PC-9 (cell line): ENCODE data around the gene B4GALNT3. TPM values are rescaled to one million over a fixed set of nuclear protein-coding genes. Genes with fewer than 3 reads are reported as not detected.

Source experiments
- BruUV-seq: library from RNA; stranded (reverse); fragments of 400-500 nt; replicated peaks from 2 replicates; lab custom pipeline; 2021; lab: Mats Ljungman, UMichigan
- CTCF ChIA-PET: fragments of 300-600 bp; sonication (Branson Sonifier 250); formaldehyde crosslinking; loops from one replicate; lab custom pipeline; 2022; ENCODE audit warnings: antibody characterized with exemption; lab: Charles Lee
- POLR2A ChIA-PET: fragments of 300-600 bp; sonication (Branson Sonifier 250); formaldehyde crosslinking; loops from one replicate; lab custom pipeline; 2022; ENCODE audit warnings: antibody characterized with exemption; ENCODE audit not compliant: unreplicated experiment; lab: Charles Lee
- DNase-seq, 2 experiments: peaks; one replicate each; pipeline versions ENCODE4 v3.0.0 to v3.0.0-alpha.2; 2015 to 2022; ENCODE audit warnings: mixed read lengths in 1 of 2
- H2AFZ ChIP-seq: fragments of 200-600 bp; sonication (generic); 2 replicates; pipeline ENCODE4 v1.8.1; 2017; ENCODE audit warnings: antibody characterized with exemption
- H3F3A ChIP-seq: fragments of 200-600 bp; sonication (generic); 2 replicates; pipeline ENCODE4 v1.8.1; 2017; ENCODE audit warnings: antibody characterized with exemption, mild to moderate bottlenecking, low read depth; ENCODE audit not compliant: insufficient read depth
- H3K27ac ChIP-seq: fragments of 200-600 bp; sonication (generic); 2 replicates; pipeline ENCODE4 v1.6.1; 2016; ENCODE audit warnings: mixed run types
- H3K27me3 ChIP-seq: fragments of 200-600 bp; sonication (generic); 2 replicates; pipeline ENCODE4 v1.6.1; 2016; ENCODE audit warnings: low read depth, mixed run types; ENCODE audit not compliant: insufficient read depth
- H3K36me3 ChIP-seq: fragments of 200-600 bp; sonication (generic); 2 replicates; pipeline ENCODE4 v1.6.1; 2016; ENCODE audit warnings: low read depth, mixed run types
- H3K4me1 ChIP-seq: fragments of 200-600 bp; sonication (generic); replicated peaks from 2 replicates; pipeline ENCODE4 v1.6.1; 2016; ENCODE audit warnings: mixed run types; ENCODE audit not compliant: insufficient read depth
- H3K4me2 ChIP-seq: fragments of 200-600 bp; sonication (generic); 2 replicates; pipeline ENCODE4 v1.6.1; 2017; ENCODE audit warnings: mixed run types
- H3K4me3 ChIP-seq: fragments of 200-600 bp; sonication (generic); 2 replicates; pipeline ENCODE4 v1.6.1; 2016; ENCODE audit warnings: mixed run types
- H3K79me2 ChIP-seq: fragments of 200-600 bp; sonication (generic); 2 replicates; pipeline ENCODE4 v1.6.1; 2017; ENCODE audit warnings: low read depth, mixed run types
- H3K9me2 ChIP-seq: fragments of 200-600 bp; sonication (generic); 2 replicates; pipeline ENCODE4 v1.8.1; 2017; ENCODE audit warnings: mild to moderate bottlenecking; ENCODE audit not compliant: insufficient read depth
- H3K9me3 ChIP-seq: fragments of 200-600 bp; sonication (generic); 2 replicates; pipeline ENCODE4 v1.8.1; 2016; ENCODE audit warnings: low read depth; ENCODE audit not compliant: insufficient read depth
- H4K20me1 ChIP-seq: fragments of 200-600 bp; sonication (generic); 2 replicates; pipeline ENCODE4 v1.8.1; 2017; ENCODE audit not compliant: insufficient read depth
- EZH2 ChIP-seq: fragments of 200-600 bp; sonication (generic); IDR thresholded peaks from 2 replicates; pipeline ENCODE4 v1.8.0; 2017; ENCODE audit warnings: antibody characterized with exemption, low read depth
- intact Hi-C: fragments of 100-400 bp; cut with micrococcal nuclease; formaldehyde crosslinking; loops from one replicate; pipeline ENCODE4 v1.10.0; 2022; ENCODE audit not compliant: unreplicated experiment
- total RNA-seq: library from RNA; stranded (reverse); gene quantifications from 2 replicates; pipeline ENCODE4 v1.2.3, GENCODE V29; 2021
- TF ChIP-seq, protein P1 (sequence below): fragments of 200-600 bp; sonication (generic); conservative IDR thresholded peaks from 2 replicates; pipeline ENCODE4 v1.6.1; 2017; ENCODE audit warnings: mixed run types, antibody characterized with exemption, mild to moderate bottlenecking, moderate library complexity

Gene B4GALNT3
- total RNA-seq, 1 experiment from 2014 or later = 8.0 TPM

DNA sequence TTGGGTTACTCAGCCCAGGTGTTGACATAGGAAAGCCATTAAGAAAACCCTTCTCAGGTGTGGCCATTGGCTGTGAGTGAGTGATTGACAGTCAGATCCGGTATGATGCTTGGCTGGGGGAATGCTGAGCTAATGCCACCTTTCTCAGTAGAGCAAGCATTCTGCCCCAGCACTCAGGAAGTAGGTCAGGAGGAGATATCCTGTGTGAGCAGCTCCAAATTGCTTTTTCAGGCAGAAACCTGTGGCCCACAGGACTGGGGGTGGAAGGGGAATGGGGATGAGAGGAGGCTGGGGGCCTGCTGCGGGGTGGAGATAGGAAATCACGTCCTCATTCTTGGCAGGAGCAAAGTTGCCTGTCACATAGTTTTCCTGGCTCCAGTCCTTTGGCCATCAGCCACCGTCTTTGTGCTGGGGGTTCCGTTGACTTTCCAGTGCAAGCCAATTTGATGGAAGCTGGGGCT, 147.8 kb downstream of the B4GALNT3 start:
- POLR2A ChIA-PET = interaction anchor here (0.6 to 0.7 kb wide), 4 partner anchors 36 to 933 kb away, joined by 4 to 8 read pairs (median 6); no protein-coding TSS in a partner anchor
- CTCF ChIA-PET = interaction anchor here (0.6 kb wide), 1 partner anchor 928 kb away, joined by 3 read pairs; no protein-coding TSS in a partner anchor
- no peaks in the 10 kb centered on the region for H3K79me2 ChIP-seq
- H3K4me1 ChIP-seq = peaks cover 38% of the 10 kb centered on the region
- BruUV-seq = no TSS peak
- peak overlapping the region; percentile 28 for H3K4me2 ChIP-seq
- no peaks in the 10 kb centered on the region for H4K20me1 ChIP-seq
- peaks cover 19% of the 10 kb centered on the region for H3F3A ChIP-seq
- intact Hi-C loops = no loop called here
- H3K9me3 ChIP-seq = no peaks in the 10 kb centered on the region; the same call in 1 of the 2 replicates
- peak overlapping the region; percentile 18; the same call in 1 of the 2 replicates for H2AFZ ChIP-seq
- H3K9me2 ChIP-seq = peaks cover under 1% of the 10 kb centered on the region; the same call in 1 of the 2 replicates
- no peaks in the 10 kb centered on the region for H3K27me3 ChIP-seq
- DNase-seq = peak; percentile 72 to 90
- TF ChIP-seq, protein P1, sequence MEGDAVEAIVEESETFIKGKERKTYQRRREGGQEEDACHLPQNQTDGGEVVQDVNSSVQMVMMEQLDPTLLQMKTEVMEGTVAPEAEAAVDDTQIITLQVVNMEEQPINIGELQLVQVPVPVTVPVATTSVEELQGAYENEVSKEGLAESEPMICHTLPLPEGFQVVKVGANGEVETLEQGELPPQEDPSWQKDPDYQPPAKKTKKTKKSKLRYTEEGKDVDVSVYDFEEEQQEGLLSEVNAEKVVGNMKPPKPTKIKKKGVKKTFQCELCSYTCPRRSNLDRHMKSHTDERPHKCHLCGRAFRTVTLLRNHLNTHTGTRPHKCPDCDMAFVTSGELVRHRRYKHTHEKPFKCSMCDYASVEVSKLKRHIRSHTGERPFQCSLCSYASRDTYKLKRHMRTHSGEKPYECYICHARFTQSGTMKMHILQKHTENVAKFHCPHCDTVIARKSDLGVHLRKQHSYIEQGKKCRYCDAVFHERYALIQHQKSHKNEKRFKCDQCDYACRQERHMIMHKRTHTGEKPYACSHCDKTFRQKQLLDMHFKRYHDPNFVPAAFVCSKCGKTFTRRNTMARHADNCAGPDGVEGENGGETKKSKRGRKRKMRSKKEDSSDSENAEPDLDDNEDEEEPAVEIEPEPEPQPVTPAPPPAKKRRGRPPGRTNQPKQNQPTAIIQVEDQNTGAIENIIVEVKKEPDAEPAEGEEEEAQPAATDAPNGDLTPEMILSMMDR = no peak
- TF ChIP-seq EZH2 = no peak
- H3K27ac ChIP-seq = peak overlapping the region; percentile 28
- H3K36me3 ChIP-seq = no peaks in the 10 kb centered on the region
- H3K4me3 ChIP-seq = no peak overlapping the region

DNA sequence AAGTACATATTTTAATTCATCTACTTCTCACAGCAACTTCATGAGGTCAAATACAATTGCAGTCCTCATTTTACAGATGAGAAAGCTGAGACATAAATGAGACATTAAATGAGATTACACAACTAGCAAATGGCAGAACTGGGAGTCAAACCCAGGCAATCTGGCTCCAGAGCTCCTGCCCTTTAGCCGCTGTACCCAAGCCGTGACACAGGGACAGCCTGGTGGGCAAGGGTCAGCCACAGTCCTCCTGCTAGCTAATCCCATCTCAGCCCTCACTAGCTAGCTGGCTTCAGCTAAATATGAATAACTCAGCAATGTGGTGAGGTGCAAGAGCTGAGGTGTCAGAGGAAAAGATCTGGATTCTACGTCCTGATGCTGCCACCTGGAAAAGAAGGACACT, 148.7 kb downstream of the B4GALNT3 start:
- Histone ChIP-seq H3K4me3 (no peak overlapping the region), H3K4me1 (peaks cover 38% of the 10 kb centered on the region), H2AFZ (no peak overlapping the region), H3K27me3 (no peaks in the 10 kb centered on the region), H3K79me2 (no peaks in the 10 kb centered on the region), H3K27ac (no peak overlapping the region), H3K4me2 (no peak overlapping the region), H4K20me1 (no peaks in the 10 kb centered on the region), H3K36me3 (no peaks in the 10 kb centered on the region), H3K9me3 (no peaks in the 10 kb centered on the region; the same call in 1 of the 2 replicates), H3F3A (peaks cover 19% of the 10 kb centered on the region), H3K9me2 (no peaks in the 10 kb centered on the region)
- ChIA-PET POLR2A (no interaction called here), CTCF (no interaction called here)
- no peak for TF ChIP-seq EZH2
- TF ChIP-seq, protein P1 = no peak
- no TSS peak for BruUV-seq
- DNase-seq = no peak
- intact Hi-C loops = no loop called here

DNA sequence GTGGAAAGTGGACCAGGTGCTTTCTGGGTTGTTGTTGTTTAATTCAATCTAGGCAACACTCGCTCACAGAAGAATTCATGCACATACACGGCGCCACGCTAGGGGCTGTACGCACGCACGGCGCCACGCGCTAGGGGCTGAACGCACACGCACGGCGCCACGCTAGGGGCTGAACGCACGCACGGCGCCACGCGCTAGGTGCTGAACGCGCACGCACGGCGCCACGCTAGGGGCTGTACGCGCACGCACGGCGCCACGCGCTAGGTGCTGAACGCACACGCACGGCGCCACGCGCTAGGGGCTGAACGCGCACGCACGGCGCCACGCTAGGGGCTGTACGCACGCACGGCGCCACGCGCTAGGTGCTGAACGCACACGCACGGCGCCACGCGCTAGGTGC, 149.2 kb downstream of the B4GALNT3 start:
- TF ChIP-seq, protein P1 = no peak
- no peak for TF ChIP-seq EZH2
- DNase-seq = no peak
- Histone ChIP-seq H3K4me2 (no peak overlapping the region), H3K79me2 (no peaks in the 10 kb centered on the region), H4K20me1 (no peaks in the 10 kb centered on the region), H3K9me2 (no peaks in the 10 kb centered on the region), H3F3A (peaks cover 19% of the 10 kb centered on the region), H3K27me3 (no peaks in the 10 kb centered on the region), H3K27ac (no peak overlapping the region), H3K4me3 (no peak overlapping the region), H3K9me3 (no peaks in the 10 kb centered on the region; the same call in 1 of the 2 replicates), H3K36me3 (no peaks in the 10 kb centered on the region), H2AFZ (no peak overlapping the region), H3K4me1 (peaks cover 38% of the 10 kb centered on the region)
- BruUV-seq = no TSS peak
- POLR2A ChIA-PET = no interaction called here
- CTCF ChIA-PET = no interaction called here
- intact Hi-C loops = no loop called here
